ENCODE results near the gene CST8.

Gene CST8

GRCh38 chr20:23476015-23476754 lies 14.7 kb upstream of the CST8 start:
- no peak for DNase-seq (ENCODE audit: low read depth in 2 of 2)

- no peak for DNase-seq (ENCODE audit: low read depth in 2 of 2)
Measured at GRCh38 chr20:23477223-23477622, 13.7 kb upstream of the CST8 start.

- no peak for DNase-seq (ENCODE audit: low read depth in 2 of 2)
Measured at GRCh38 chr20:23479043-23479442, 11.9 kb upstream of the CST8 start.

- DNase-seq (ENCODE audit: low read depth in 2 of 2), result no peak
Measured at GRCh38 chr20:23482138-23482537, 8.8 kb upstream of the CST8 start.

- no peak for DNase-seq (ENCODE audit: low read depth in 2 of 2)
Measured at GRCh38 chr20:23484081-23484480, 6.8 kb upstream of the CST8 start.

GRCh38 chr20:23488470-23488869 lies 2.4 kb upstream of the CST8 start:
- no peak for DNase-seq (ENCODE audit: low read depth in 2 of 2)

- no peak for DNase-seq (ENCODE audit: low read depth in 2 of 2)
Measured at GRCh38 chr20:23488996-23489395, 1.9 kb upstream of the CST8 start.

- DNase-seq (ENCODE audit: low read depth in 2 of 2), result no peak
Measured at GRCh38 chr20:23492292-23492691, 1.4 kb downstream of the CST8 start.

GRCh38 chr20:23493172-23493772 lies 2.4 kb downstream of the CST8 start:
- DNase-seq (ENCODE audit: low read depth in 2 of 2), result no peak

GRCh38 chr20:23497536-23497935 lies 6.6 kb downstream of the CST8 start:
- no peak for DNase-seq (ENCODE audit: low read depth in 2 of 2)

GRCh38 chr20:23501926-23502325 lies 11.0 kb downstream of the CST8 start:
- no peak for DNase-seq (ENCODE audit: low read depth in 2 of 2)

GRCh38 chr20:23503649-23504048 lies 12.7 kb downstream of the CST8 start:
- no peak for DNase-seq (ENCODE audit: low read depth in 2 of 2)

GRCh38 chr20:23507346-23507745 lies 16.4 kb downstream of the CST8 start:
- DNase-seq (ENCODE audit: low read depth in 2 of 2), result no peak

GRCh38 chr20:23508449-23509229 lies 17.7 kb downstream of the CST8 start:
- no peak for DNase-seq (ENCODE audit: low read depth in 2 of 2)

GRCh38 chr20:23509247-23509913 lies 18.5 kb downstream of the CST8 start:
- DNase-seq (ENCODE audit: low read depth in 2 of 2), result no peak

GRCh38 chr20:23510000-23510590 lies 19.2 kb downstream of the CST8 start:
- DNase-seq (ENCODE audit: low read depth in 2 of 2), result no peak

- DNase-seq (ENCODE audit: low read depth in 2 of 2), result no peak
Measured at GRCh38 chr20:23513164-23513563, 22.2 kb downstream of the CST8 start.

- DNase-seq (ENCODE audit: low read depth in 2 of 2), result no peak
Measured at GRCh38 chr20:23514848-23515247, 23.9 kb downstream of the CST8 start.

GRCh38 chr20:23515250-23515939 lies 24.5 kb downstream of the CST8 start:
- no peak for DNase-seq (ENCODE audit: low read depth in 2 of 2)

- DNase-seq (ENCODE audit: low read depth in 2 of 2), result no peak
Measured at GRCh38 chr20:23517719-23518118, 26.8 kb downstream of the CST8 start.

- DNase-seq (ENCODE audit: low read depth in 2 of 2), result no peak
Measured at GRCh38 chr20:23519556-23519955, 28.6 kb downstream of the CST8 start.

Measured in stimulated activated CD8-positive, alpha-beta memory T cell treated with anti-CD3 and anti-CD28 coated beads, Interleukin-7, amount 100 ng/mL, for 1 hour (primary cell).